H1 (cell line): ENCODE measurements around the gene PRSS16. TPM values are rescaled to one million over a fixed set of nuclear protein-coding genes. Genes with fewer than 3 reads are reported as not detected.

Source experiments
- EP300 ChIP-seq, 2 experiments: IDR thresholded peaks; 1 replicate in 1 of 2; 2 replicates in 1 of 2; pipeline ENCODE4 v1.6.1; 2011 to 2012; ENCODE audit warnings: low read depth in 2 of 2, low read length in 2 of 2, mild to moderate bottlenecking in 2 of 2, borderline replicate concordance in 1 of 2, inconsistent platforms in 1 of 2, moderate library complexity in 1 of 2
- polyA plus RNA-seq, 7 experiments: library from polyadenylated mRNA; depleted of rRNA in 3 of 7; stranded (reverse) in 5 of 7; unstranded in 2 of 7; fragments of >200 nt in 5 of 7; fragments of 200-250 nt in 2 of 7; gene quantifications; 1 replicate in 5 of 7; 2 replicates in 1 of 7; 4 replicates in 1 of 7; pipeline versions ENCODE4 v1.2.1 to v1.2.3, GENCODE V29; 2011 to 2013; ENCODE audit warnings: missing spikeins in 2 of 7, mixed read lengths in 2 of 7
- total RNA-seq: library from RNA; stranded (reverse); fragmentation: NEBNext Ultra II Directional; extraction: Animal tissue kit (Norgen Biotek cat#: 25700); gene quantifications from 2 replicates; pipeline ENCODE4 v1.2.1, GENCODE V29; 2021

Gene PRSS16
- total and polyA plus RNA-seq, 2 of the 8 experiments (the other 6 are each of a cell fraction or from before 2014, with no cell fraction given): 20.2 to 38.9 TPM

DNA sequence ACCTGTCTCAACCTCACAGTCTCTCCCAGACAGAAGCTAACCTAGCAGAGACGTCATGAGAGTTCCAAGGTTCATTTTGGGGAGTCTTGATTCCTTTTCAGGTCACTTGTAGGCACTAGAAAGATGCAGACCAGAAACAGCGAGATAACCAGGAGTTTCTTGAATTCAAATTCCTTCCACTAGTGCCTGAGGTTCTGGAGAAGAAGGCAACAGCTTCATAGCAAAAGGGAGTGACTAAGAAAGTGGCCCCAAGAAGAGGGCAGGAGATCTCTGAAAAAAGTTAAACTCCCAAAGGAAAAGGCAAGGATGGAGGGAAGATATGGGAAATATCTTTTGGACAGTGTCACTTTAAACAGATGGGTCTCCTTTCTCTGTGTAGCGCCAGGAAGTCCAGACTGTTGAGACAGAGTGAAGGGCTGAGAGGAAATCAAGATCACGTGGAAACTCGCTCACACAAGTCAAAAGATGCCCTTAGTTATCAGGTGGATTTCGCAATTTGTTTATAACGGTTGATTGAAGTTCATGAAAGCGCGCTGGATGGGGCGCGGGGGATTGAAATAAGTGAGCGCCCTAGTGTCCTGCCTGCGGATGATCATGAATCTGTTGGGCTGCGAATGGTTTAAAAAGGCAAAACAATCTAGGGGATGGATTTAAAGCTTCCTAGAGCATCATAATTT lies 4.8 kb upstream of the PRSS16 start (continued):
- no peak for TF ChIP-seq EP300 (IDR thresholded peaks at IDR 0.05; ENCODE audit: borderline replicate concordance in 1 of 2, low read depth in 2 of 2, low read length in 2 of 2)
- TF ChIP-seq, all 59 proteins: peak for 0
